ENCODE results near the gene STRN4. TPM values are rescaled to one million over a fixed set of nuclear protein-coding genes. Genes with fewer than 3 reads are reported as not detected.
A peak's percentile ranks its signal among the peaks of the same experiment; 100 is the strongest.

Gene STRN4
- total RNA-seq, 1 experiment from 2014 or later = 134 TPM

DNA sequence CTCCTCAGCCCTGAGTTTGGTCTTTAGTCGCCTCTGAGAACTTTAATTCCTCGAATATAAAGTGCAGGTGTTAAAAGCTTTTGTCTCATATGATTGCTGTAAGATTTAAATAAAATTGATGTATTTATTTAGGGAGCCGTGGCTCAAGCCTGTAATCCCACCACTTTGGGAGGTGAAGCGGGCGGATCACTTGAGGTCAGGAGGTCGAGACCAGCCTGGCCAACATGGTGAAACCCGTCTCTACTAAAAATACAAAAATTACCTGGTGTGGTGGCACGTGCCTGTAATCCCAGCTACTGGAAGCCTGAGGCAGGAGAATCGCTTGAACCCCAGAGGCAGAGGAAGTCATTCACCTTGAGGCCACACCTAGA is 42.7 kb upstream of the STRN4 start:
- no TSS peak for BruUV-seq (replicated peaks)
- peaks cover 12% of the 10 kb centered on the region for H3K36me3 ChIP-seq (ENCODE audit: insufficient read depth, low read length, poor library complexity, severe bottlenecking)

DNA sequence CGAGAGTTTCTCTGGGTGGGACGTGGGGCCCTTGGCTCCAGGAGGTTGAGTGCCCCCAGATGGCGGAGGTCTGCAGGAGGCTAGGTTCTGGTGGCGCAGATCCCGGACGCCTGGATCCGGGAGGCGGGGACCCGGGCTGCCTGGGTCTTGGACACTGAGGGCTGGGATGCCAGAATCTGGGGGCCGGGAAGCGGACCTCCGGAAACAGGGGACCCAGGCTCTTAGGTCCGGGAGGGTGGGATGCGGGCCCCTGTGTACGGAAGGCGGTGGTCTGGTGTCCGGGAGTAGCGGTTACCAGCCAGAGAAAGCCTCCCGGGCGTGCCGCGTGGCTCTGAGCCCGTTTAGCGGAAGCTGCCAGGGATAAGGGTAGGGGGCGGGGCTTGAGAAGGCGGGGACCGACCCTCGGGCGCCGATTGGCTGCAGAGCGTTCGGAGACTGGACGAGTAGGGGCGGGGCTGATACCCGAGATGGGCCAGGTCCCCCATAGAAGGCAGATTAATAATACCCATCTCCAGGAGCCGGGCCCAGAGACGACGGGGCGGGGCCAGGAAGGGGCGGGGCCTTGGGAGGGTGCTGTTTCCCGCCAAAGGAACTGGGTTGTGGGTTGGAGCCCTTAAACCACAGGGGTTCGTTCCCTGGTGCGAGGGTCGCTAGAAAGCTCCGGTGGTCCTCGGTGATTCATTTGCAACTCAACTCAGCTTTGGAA is 42.2 kb upstream of the STRN4 start, which contains the start of gene SLC1A5:
TSS of gene SLC1A5 (minus strand) at position 333 of the 706 bp plus-strand sequence. CDS start 629 bp downstream, outside the sequence.
- Histone ChIP-seq H3K36me3 (ENCODE audit: insufficient read depth, low read length, poor library complexity, severe bottlenecking) (peaks cover 18% of the 10 kb centered on the region), H3K27ac (ENCODE audit: low read depth, low read length, poor library complexity, severe bottlenecking) (peak within 1 kb of the TSS; percentile 92), H3K4me3 (ENCODE audit: low read depth, low read length, poor library complexity, severe bottlenecking) (peak within 1 kb of the TSS; percentile 99), H3K27me3 (replicated peaks; ENCODE audit: insufficient read depth, low read depth, low read length, poor library complexity) (no peaks in the 10 kb centered on the region), H3K9me3 (ENCODE audit: low read depth, low read length, poor library complexity, severe bottlenecking) (no peaks in the 10 kb centered on the region), H3K4me1 (ENCODE audit: insufficient read depth, low read length, poor library complexity, severe bottlenecking) (peaks cover 23% of the 10 kb centered on the region)
- ChIA-PET CTCF (interaction anchor here (0.6 kb wide), 1 partner anchor 52 kb away, joined by 4 read pairs; no protein-coding TSS in a partner anchor), POLR2A (ENCODE audit: low non-redundant PET) (interaction anchor here (0.6 kb wide), 2 partner anchors 187 to 411 kb away, joined by 3 read pairs; no protein-coding TSS in a partner anchor)
- no peak for TF ChIP-seq EZH2 (IDR thresholded peaks at IDR 0.05; ENCODE audit: borderline replicate concordance, low read depth, low read length, poor library complexity, severe bottlenecking)
- TF ChIP-seq, protein P1, sequence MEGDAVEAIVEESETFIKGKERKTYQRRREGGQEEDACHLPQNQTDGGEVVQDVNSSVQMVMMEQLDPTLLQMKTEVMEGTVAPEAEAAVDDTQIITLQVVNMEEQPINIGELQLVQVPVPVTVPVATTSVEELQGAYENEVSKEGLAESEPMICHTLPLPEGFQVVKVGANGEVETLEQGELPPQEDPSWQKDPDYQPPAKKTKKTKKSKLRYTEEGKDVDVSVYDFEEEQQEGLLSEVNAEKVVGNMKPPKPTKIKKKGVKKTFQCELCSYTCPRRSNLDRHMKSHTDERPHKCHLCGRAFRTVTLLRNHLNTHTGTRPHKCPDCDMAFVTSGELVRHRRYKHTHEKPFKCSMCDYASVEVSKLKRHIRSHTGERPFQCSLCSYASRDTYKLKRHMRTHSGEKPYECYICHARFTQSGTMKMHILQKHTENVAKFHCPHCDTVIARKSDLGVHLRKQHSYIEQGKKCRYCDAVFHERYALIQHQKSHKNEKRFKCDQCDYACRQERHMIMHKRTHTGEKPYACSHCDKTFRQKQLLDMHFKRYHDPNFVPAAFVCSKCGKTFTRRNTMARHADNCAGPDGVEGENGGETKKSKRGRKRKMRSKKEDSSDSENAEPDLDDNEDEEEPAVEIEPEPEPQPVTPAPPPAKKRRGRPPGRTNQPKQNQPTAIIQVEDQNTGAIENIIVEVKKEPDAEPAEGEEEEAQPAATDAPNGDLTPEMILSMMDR (conservative IDR thresholded peaks at IDR 0.05; ENCODE audit: low read depth, low read length) = no peak
- no TSS peak for BruUV-seq (replicated peaks)
- peak; percentile 99 for DNase-seq (ENCODE audit: low spot score)
- intact Hi-C loops (cut with micrococcal nuclease; ENCODE audit: unreplicated experiment) = loop anchor here (5.0 to 10.0 kb wide), 3 partner anchors 64 to 344 kb away; partner anchors contain the start of genes AP2S1, SAE1 and ZC3H4

More for the DNA sequence above, 42.7 kb upstream of the STRN4 start:
- no peak for DNase-seq (ENCODE audit: low spot score)
- peaks cover 18% of the 10 kb centered on the region for H3K4me1 ChIP-seq (ENCODE audit: insufficient read depth, low read length, poor library complexity, severe bottlenecking)
- no peak overlapping the region for H3K27ac ChIP-seq (ENCODE audit: low read depth, low read length, poor library complexity, severe bottlenecking)
- H3K27me3 ChIP-seq (replicated peaks; ENCODE audit: insufficient read depth, low read depth, low read length, poor library complexity) = no peaks in the 10 kb centered on the region
- TF ChIP-seq, protein P1 (conservative IDR thresholded peaks at IDR 0.05; ENCODE audit: low read depth, low read length) = no peak
- no peak for TF ChIP-seq EZH2 (IDR thresholded peaks at IDR 0.05; ENCODE audit: borderline replicate concordance, low read depth, low read length, poor library complexity, severe bottlenecking)
- POLR2A ChIA-PET (ENCODE audit: low non-redundant PET) = interaction anchor here (0.6 kb wide), 1 partner anchor 410 kb away, joined by 3 read pairs; no protein-coding TSS in a partner anchor
- H3K4me3 ChIP-seq (ENCODE audit: low read depth, low read length, poor library complexity, severe bottlenecking) = no peak overlapping the region
- H3K9me3 ChIP-seq (ENCODE audit: low read depth, low read length, poor library complexity, severe bottlenecking) = no peaks in the 10 kb centered on the region
- CTCF ChIA-PET = interaction anchor here (0.6 kb wide), 1 partner anchor 51 kb away, joined by 4 read pairs; no protein-coding TSS in a partner anchor
- intact Hi-C loops (cut with micrococcal nuclease; ENCODE audit: unreplicated experiment) = loop anchor here (5.0 to 10.0 kb wide), 3 partner anchors 63 to 343 kb away; partner anchors contain the start of genes AP2S1, SAE1 and ZC3H4

DNA sequence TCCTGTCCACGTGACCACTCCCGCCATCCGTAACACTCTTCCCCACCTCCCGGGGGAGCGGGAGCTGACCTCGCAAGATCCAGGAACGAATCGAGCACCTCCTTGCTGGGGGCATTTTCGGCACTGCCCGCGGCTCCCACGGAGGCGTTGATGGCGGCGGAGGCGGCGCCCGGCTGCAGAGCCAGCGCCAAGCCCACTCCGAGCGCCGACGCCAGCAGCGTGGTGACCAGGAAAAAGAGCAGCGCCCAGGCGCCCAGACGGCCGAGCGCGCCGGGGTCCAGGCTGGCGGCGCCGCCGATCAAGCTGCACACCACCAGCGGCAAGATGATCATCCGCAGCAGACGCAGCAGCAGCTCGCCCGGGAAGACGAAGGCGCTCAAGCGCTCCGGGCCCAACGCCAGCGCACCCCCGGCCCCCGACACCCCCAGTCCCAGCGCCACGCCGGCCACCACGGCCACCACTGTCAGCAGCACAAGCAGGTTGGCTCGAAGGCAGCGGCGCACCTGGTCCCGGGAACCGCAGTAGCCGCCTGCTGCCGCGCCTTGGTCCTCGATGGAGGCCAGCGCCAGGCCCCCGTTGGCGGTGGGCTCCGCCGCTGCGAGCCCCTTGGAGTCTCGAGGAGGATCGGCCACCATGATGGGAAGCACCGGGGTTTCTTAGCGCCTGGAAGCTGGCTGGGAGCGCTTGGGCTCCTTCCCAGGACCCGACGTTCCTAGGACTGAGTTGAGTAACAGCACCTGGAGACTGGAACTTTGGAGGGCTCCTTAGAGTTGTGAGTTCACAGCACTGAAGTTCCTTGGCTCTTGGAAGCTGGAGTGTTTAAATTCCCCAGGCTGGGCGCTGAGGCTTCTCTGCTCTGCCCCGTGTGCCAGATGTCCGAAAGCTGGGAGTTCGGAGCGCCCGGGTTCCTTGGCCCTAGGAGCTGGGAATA is 41.3 kb upstream of the STRN4 start:
- POLR2A ChIA-PET (ENCODE audit: low non-redundant PET) = interaction anchor here (0.5 to 0.6 kb wide), 3 partner anchors 27 to 249 kb away, joined by 3 to 7 read pairs (median 3); no protein-coding TSS in a partner anchor
- H3K4me1 ChIP-seq (ENCODE audit: insufficient read depth, low read length, poor library complexity, severe bottlenecking) = peaks cover 26% of the 10 kb centered on the region
- no peak for TF ChIP-seq EZH2 (IDR thresholded peaks at IDR 0.05; ENCODE audit: borderline replicate concordance, low read depth, low read length, poor library complexity, severe bottlenecking)
- TF ChIP-seq, protein P1 (conservative IDR thresholded peaks at IDR 0.05; ENCODE audit: low read depth, low read length) = no peak
- peak overlapping the region; percentile 92 for H3K27ac ChIP-seq (ENCODE audit: low read depth, low read length, poor library complexity, severe bottlenecking)
- CTCF ChIA-PET = interaction anchor here (0.6 kb wide), 1 partner anchor 459 kb away, joined by 3 read pairs; no protein-coding TSS in a partner anchor
- peak overlapping the region; percentile 99 for H3K4me3 ChIP-seq (ENCODE audit: low read depth, low read length, poor library complexity, severe bottlenecking)
- H3K27me3 ChIP-seq (replicated peaks; ENCODE audit: insufficient read depth, low read depth, low read length, poor library complexity) = no peaks in the 10 kb centered on the region
- intact Hi-C loops (cut with micrococcal nuclease; ENCODE audit: unreplicated experiment) = loop anchor here (5.0 to 10.0 kb wide), 3 partner anchors 65 to 345 kb away; partner anchors contain the start of genes AP2S1, SAE1 and ZC3H4
- H3K9me3 ChIP-seq (ENCODE audit: low read depth, low read length, poor library complexity, severe bottlenecking) = no peaks in the 10 kb centered on the region
- BruUV-seq (replicated peaks) = TSS peak; percentile 48
- peaks cover 26% of the 10 kb centered on the region for H3K36me3 ChIP-seq (ENCODE audit: insufficient read depth, low read length, poor library complexity, severe bottlenecking)
- peak; percentile 77 for DNase-seq (ENCODE audit: low spot score)

Measured in A673 (cell line).